TTC549 (cell line): ENCODE results near the gene UQCR11.

Experiments used
- FAIRE-seq: peaks from 2 replicates; lab custom pipeline; 2012; peaks lifted over from hg19 to GRCh38; lab: Jason Lieb, UNC

The UQCR11 gene

DNA sequence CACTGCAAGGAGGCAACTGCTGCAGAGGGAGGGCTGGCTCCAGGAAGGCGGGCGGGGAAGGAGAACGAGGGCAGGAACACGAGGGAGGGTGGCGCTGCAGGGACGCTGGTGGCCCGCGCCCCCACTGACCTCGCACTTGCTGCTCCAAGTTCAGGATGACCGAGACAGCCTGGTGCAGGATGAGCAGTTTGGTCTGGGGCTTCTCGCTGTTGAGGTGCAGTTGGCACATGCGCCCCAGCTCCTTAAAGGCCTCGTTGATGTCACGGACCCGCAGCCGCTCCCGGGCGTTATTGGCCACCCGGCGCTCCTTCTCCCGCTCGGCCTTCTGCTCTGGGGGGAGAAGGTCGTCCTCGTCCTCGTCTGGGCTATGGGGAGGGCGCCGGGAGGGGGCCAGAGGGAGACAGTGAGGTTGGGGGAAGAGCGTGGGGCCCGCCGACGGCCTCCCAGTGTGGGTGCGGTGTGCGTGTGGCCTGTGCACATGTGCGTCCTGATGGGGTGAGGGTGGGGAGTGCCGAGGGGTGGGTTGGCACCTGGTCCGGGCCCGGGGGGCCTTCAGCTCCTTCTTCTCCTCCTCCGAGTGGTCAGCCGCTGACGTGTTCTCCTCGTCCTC, 10.0 kb upstream of the UQCR11 start:
- FAIRE-seq: no peak

- no peak for FAIRE-seq
These were observed 8.7 kb upstream of the UQCR11 start for GRCh38 chr19:1613808-1614570.

DNA sequence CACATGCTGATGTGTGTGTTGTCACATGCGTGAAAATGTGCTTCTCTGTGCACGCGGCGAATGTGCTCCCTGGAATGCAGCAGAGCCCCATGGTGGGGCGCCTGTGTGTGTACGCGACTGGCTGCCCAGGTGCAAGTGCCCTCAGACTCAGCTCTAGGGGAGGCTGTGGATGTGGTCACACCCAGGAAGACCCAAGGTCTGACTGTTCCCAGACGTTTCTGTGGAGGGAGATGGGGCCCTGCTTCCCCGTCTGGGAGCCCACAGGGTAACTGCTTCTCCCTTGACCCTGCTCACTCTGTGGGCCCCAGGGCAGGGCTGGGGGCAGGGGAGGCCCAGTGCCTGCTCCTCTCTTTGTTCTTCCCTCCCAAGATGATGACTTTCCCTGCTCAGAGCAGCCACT, 7.9 kb upstream of the UQCR11 start:
- FAIRE-seq: no peak

DNA sequence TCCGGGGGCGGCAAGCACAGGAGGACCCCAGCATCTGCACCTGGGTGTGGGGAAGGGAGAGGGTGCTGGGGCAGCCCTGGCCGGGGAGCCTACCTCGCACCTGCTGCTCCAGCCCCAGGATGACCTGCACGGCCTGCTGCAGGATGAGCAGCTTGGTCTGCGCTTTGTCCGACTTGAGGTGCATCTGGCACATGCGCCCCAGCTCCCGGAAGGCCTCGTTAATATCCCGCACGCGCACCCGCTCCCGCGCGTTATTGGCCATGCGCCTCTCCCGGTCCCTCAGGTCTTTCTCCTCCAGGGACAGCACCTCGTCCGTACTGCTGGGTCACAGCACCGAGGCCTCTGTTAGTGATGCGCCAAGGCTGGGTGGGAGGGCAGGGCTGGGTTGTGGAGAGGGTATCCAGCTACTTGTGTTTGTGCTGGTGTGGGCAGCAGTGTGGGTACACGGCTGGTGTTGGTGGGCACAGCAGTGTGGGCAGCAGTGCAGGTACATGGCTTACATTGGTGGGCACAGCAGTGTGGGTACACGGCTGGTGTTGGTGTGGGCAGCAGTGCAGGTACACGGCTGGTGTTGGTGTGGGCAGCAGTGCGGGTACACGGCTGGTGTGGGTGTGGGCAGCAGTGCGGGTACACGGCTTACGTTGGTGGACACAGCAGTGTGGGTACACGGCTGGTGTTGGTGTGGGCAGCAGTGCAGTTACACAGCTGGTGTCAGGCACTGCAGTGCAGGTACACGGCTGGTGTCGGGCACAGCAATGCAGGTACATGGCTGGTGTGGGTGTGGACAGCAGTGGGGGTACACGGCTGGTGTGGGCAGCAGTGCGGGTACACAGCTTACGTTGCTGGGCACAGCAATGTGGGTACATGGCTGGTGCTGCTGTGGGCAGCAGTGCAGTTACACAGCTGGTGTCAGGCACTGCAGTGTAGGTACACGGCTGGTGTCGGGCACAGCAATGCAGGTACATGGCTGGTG, 7.1 kb upstream of the UQCR11 start:
- no peak for FAIRE-seq

DNA sequence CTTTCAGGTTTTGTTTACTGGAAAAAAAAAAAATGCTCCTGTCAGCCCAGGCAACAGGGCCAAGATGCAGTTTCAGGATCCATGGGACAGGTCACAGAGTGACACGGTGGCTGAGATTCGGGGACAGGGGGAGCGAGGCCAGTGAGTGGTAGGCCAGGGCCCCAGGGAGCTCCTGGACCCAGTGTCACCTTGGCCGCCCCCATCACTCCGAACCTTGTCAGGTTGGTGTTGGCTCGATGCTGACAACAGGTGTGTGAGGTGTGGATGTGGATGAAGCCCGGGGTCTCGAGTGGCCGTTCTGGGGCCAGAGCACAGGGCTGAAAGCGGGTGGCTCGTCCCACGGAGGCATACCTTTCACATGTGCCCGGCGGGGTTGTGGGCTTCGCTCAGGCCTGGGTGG, 6.1 kb upstream of the UQCR11 start:
- FAIRE-seq: no peak

- no peak for FAIRE-seq
These were observed 5.3 kb upstream of the UQCR11 start for GRCh38 chr19:1610579-1610978.

DNA sequence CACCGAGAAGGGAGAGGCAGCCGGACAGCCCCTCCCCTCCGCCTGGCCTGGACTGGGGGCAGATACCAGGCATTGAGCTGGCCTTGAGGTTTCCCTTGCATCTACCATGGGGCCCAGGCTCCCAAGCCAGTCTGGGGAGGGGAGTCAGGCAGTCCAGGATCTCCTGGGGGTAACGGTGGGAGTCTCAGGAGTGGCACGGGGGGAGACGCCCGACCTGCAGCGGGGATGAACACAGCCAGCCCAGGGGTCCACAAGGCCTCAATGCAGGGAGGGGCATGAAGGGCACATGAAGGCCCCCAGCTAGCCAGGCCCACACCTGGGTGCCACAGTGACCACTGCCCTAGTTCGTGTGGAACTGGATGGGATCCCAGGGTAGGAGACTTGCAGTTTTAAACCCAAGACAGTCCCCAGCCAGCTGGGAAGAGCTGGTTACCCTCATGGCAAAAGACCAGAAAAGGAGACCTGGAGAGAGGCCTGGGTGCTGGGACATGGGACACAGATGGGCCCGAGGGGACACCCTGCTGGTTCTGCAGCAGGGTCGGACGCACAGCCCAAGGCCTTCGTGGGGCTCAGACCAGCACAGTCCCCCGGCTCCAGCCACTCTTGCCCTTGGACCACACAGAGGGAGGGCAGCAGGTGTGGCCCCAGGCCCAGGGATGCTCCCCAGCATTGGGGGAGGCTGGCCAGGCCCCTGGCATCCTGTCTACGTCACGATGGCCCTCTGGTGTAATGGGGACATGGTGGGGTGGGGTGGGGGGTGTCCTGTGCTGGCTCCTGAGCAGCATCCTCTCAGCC, 4.6 kb upstream of the UQCR11 start:
- FAIRE-seq: no peak

GRCh38 chr19:1609103-1609396, 3.8 kb upstream of the UQCR11 start:
- FAIRE-seq: no peak

- FAIRE-seq: no peak
These were observed 3.3 kb upstream of the UQCR11 start for GRCh38 chr19:1608359-1609102.

- FAIRE-seq: no peak
These were observed 933 bp upstream of the UQCR11 start for GRCh38 chr19:1606138-1606651.

GRCh38 chr19:1602091-1602707, 3.1 kb downstream of the UQCR11 start:
- FAIRE-seq: no peak

DNA sequence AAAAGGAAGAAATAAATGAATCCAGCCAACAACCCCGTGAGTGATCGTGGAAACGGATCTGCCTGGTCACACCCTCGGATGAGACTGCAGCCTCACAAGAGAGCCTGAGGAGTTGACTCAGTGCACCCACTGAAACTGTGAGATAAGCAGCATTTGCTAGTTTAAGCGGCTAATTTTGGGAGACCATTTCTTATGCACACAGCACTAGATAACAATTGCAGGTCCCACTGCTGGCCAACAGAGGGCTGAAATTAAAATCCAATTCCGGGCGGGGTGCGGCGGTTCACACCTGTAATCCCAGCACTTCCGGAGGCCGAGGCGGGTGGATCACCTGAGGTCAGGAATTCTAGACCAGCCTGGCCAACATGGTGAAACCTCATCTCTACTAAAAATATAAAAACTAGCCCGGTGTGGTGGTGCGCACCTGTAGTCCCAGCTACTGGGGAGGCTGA, 3.6 kb downstream of the UQCR11 start:
- no peak for FAIRE-seq

GRCh38 chr19:1599460-1599846, 5.8 kb downstream of the UQCR11 start:
- no peak for FAIRE-seq

GRCh38 chr19:1598777-1599459, 6.3 kb downstream of the UQCR11 start:
- FAIRE-seq: no peak

- FAIRE-seq: no peak
These were observed 11.8 kb downstream of the UQCR11 start for GRCh38 chr19:1593501-1593772.

DNA sequence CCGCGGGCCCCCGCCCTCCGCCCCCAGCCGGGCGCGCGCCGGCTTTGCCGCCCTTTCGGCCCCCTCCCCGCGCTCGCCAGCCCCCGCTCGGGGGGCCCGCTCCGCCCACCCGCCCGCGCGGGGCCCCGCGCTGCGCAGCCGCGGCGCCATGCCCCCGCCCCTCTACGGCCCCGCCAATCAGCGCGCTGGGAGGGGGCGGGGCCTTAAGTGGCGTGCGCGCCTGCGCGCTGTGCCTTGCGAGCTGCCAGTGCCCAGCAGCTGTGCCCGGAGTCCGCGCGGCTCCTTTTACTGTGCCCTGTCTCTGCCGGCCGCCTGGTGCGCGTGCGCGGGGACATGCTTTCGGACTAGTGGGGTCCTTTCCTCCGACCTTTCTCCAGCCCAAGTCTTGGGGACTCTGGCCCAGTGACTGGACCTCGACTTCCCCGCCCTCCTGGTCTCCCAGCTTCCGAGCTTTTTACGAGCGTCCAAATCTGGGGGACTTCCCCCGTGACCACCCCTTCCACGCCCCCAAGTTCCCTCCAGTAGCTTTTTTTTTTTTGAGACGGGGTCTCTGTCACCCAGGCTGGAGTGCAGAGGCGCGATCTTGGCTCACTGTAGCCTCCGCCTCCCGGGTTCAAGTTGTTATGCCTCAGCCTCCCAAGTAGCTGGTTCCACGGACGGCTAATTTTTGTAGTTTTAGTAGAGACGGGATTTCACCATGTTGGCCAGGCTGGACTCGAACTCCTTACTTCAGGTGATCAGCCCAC, 12.3 kb downstream of the UQCR11 start, which contains the start of gene MBD3:
Gene MBD3, minus strand, starts transcription at position 111 of the 746 bp plus-strand sequence. CDS start 234 bp downstream, outside the sequence.
- FAIRE-seq: no peak

DNA sequence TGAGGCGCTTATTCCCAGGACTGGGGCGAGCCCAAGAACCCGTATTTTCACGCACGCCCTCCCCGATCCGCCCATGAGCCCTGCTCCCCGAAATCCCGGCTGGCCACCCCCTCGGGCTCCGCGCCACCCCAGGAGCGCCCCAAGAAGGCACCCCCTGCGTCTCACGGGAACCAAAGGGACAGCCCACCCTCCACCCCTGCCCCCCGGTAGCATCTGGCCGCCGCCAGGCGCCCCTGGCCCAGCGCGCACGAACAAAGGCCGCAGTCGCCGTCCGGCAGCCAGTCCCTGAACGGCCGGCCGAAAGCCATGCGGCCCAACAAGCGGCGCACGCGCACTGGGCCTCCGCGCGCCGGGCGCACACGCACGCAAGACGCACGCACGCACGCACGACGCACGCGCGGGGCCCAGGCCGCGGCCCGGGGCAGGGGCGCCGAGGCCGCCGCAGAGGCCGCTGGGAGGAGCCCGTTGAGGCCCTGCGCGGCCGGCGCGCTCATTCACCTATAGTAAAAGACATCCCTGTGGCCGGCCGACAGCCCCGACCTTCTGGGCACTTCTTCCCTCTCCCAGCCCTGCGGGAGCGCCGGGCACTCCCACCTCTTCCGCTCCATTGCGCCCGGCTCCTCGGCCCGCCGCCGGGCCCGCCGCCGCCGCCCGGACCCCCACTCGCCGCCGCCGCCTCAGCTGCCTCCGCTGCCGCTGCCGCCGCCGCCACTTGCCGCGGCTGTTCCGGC, 13.1 kb downstream of the UQCR11 start:
- FAIRE-seq: no peak

- FAIRE-seq: no peak
These were observed 13.7 kb downstream of the UQCR11 start for GRCh38 chr19:1591421-1592023.
